ENCODE results near the gene ZNF564. TPM values are rescaled to one million over a fixed set of nuclear protein-coding genes. Genes with fewer than 3 reads are reported as not detected.

ZNF564 gene
- polyA plus RNA-seq, 3 donors: 1.7 to 4.3 (median 3.2) TPM

Other genes starting within 250 kb of the ZNF564 start
- 1 to 10 TPM in 2 of 3 donors, under 1 TPM in 1; 0.67 to 1.2 (median 1.1) TPM for gene ZNF563, start 217.8 kb downstream of the ZNF564 start, polyA plus RNA-seq
- 1 to 10 TPM in 2 of 3 donors, under 1 TPM in 1; 0.67 to 1.3 (median 1.0) TPM for gene ZNF442, start 185.8 kb downstream of the ZNF564 start, polyA plus RNA-seq
- 1 to 10 TPM; 1.4 to 3.6 (median 2.5) TPM for gene ZNF799, start 150.2 kb downstream of the ZNF564 start, polyA plus RNA-seq
- 1 to 10 TPM in 1 of 3 donors, under 1 TPM in 2; 0.67 to 1.2 (median 0.76) TPM for gene ZNF443, start 110.5 kb downstream of the ZNF564 start, polyA plus RNA-seq
- under 1 TPM; 0.34 to 0.79 (median 0.49) TPM for gene ZNF709, start 66.7 kb downstream of the ZNF564 start, polyA plus RNA-seq
- under 1 TPM; 0.45 to 0.55 (median 0.51) TPM for gene ZNF490, start 59.3 kb upstream of the ZNF564 start, polyA plus RNA-seq
- 1 to 10 TPM; 4.0 to 7.6 (median 4.4) TPM for gene ZNF791, start 59.4 kb upstream of the ZNF564 start, polyA plus RNA-seq
- gene MAN2B1, start 115.3 kb upstream of the ZNF564 start, polyA plus RNA-seq: 10 to 100 TPM; 26.7 to 68.3 (median 44.5) TPM
- 10 to 100 TPM; 11.0 to 16.3 (median 11.8) TPM for gene WDR83, start 115.3 kb upstream of the ZNF564 start, polyA plus RNA-seq
- 10 to 100 TPM; 55.8 to 69.6 (median 68.3) TPM for gene DHPS, start 130.4 kb upstream of the ZNF564 start, polyA plus RNA-seq
- gene GNG14, start 136.5 kb upstream of the ZNF564 start, polyA plus RNA-seq: not detected
- gene FBXW9, start 145.1 kb upstream of the ZNF564 start, polyA plus RNA-seq: 1 to 10 TPM; 3.9 to 7.4 (median 6.6) TPM
- gene TNPO2, start 172.4 kb upstream of the ZNF564 start, polyA plus RNA-seq: 10 to 100 TPM; 14.3 to 36.9 (median 21.9) TPM
- 100 to 1,000 TPM; 143 to 267 (median 219) TPM for gene TRIR, start 183.2 kb upstream of the ZNF564 start, polyA plus RNA-seq
- gene GET3, start 186.0 kb upstream of the ZNF564 start, polyA plus RNA-seq: 10 to 100 TPM; 50.9 to 94.1 (median 93.1) TPM
- under 1 TPM in 1 of 3 donors, not detected in 2; 0.07 TPM for gene BEST2, start 200.3 kb upstream of the ZNF564 start, polyA plus RNA-seq
- 100 to 1,000 TPM in 1 of 3 donors, 10 to 100 TPM in 2; 41.1 to 210 (median 57.2) TPM for gene HOOK2, start 224.1 kb upstream of the ZNF564 start, polyA plus RNA-seq
- gene JUNB, start 240.0 kb upstream of the ZNF564 start, polyA plus RNA-seq: 1,000 to 10,000 TPM in 2 of 3 donors, 100 to 1,000 TPM in 1; 120 to 1,553 (median 1,136) TPM